Activated CD8-positive, alpha-beta memory T cell treated with anti-CD3 and anti-CD28 coated beads, Interleukin-2, amount 50 U/mL, for 1 hour (primary cell): ENCODE measurements around the gene ERVMER34-1.

Source experiments
- DNase-seq: peaks from one replicate; pipeline ENCODE4 v3.0.0-alpha.2; 2020; ENCODE audit errors: extremely low read depth

ERVMER34-1 gene

GRCh38 chr4:52750819-52751486, at the start of gene ERVMER34-1:
TSS of gene ERVMER34-1 (minus strand) at chr4:52751425. CDS start at chr4:52745520, 5,905 bp downstream.
- DNase-seq = no peak

GRCh38 chr4:52799813-52800212, 48.6 kb upstream of the ERVMER34-1 start:
- no peak for DNase-seq

GRCh38 chr4:52795533-52795932, 44.3 kb upstream of the ERVMER34-1 start:
- no peak for DNase-seq

- DNase-seq = no peak
Observed at GRCh38 chr4:52791936-52792335, 40.7 kb upstream of the ERVMER34-1 start.

GRCh38 chr4:52789774-52790173, 38.5 kb upstream of the ERVMER34-1 start:
- no peak for DNase-seq

GRCh38 chr4:52788806-52789205, 37.6 kb upstream of the ERVMER34-1 start:
- DNase-seq = no peak

- no peak for DNase-seq
Observed at GRCh38 chr4:52783069-52783468, 31.8 kb upstream of the ERVMER34-1 start.

GRCh38 chr4:52780617-52781354, 29.6 kb upstream of the ERVMER34-1 start:
- no peak for DNase-seq

- DNase-seq = no peak
Observed at GRCh38 chr4:52780206-52780605, 29.0 kb upstream of the ERVMER34-1 start.

GRCh38 chr4:52760256-52760655, 9.0 kb upstream of the ERVMER34-1 start:
- no peak for DNase-seq

GRCh38 chr4:52755426-52755825, 4.2 kb upstream of the ERVMER34-1 start:
- no peak for DNase-seq

- DNase-seq = no peak
Observed at GRCh38 chr4:52752936-52753335, 1.7 kb upstream of the ERVMER34-1 start.

- DNase-seq = no peak
Observed at GRCh38 chr4:52751487-52751911, 274 bp upstream of the ERVMER34-1 start.

GRCh38 chr4:52750213-52750612, 1.0 kb downstream of the ERVMER34-1 start:
- DNase-seq = no peak

- no peak for DNase-seq
Observed at GRCh38 chr4:52748432-52748831, 2.8 kb downstream of the ERVMER34-1 start.

GRCh38 chr4:52744588-52744987, 6.6 kb downstream of the ERVMER34-1 start:
- no peak for DNase-seq

GRCh38 chr4:52743444-52744019, 7.7 kb downstream of the ERVMER34-1 start:
- DNase-seq = no peak

- no peak for DNase-seq
Observed at GRCh38 chr4:52729586-52729985, 21.6 kb downstream of the ERVMER34-1 start.

- no peak for DNase-seq
Observed at GRCh38 chr4:52728691-52729240, 22.5 kb downstream of the ERVMER34-1 start.

GRCh38 chr4:52726826-52727580, 24.2 kb downstream of the ERVMER34-1 start:
- no peak for DNase-seq

GRCh38 chr4:52721968-52722815, 29.0 kb downstream of the ERVMER34-1 start:
- peak; percentile 71 for DNase-seq
